ENCODE results near the gene SUGCT. TPM values are rescaled to one million over a fixed set of nuclear protein-coding genes. Genes with fewer than 3 reads are reported as not detected.

The SUGCT gene
- total RNA-seq, 4 donors from 2014 or later: 0.83 to 7.1 (median 3.2) TPM

GRCh38 chr7:40418448-40418847 is 283.6 kb downstream of the SUGCT start:
- H3K9me3 ChIP-seq: no peaks in the 10 kb centered on the region
- no peak overlapping the region for H3K4me3 ChIP-seq
- TF ChIP-seq CTCF (IDR thresholded peaks at IDR 0.05): no peak
- TF ChIP-seq POLR2A (IDR thresholded peaks at IDR 0.05): no peak
- H3K27me3 ChIP-seq: no peaks in the 10 kb centered on the region
- no peaks in the 10 kb centered on the region for H3K36me3 ChIP-seq
- H3K27ac ChIP-seq: no peak overlapping the region
- no peaks in the 10 kb centered on the region for H3K4me1 ChIP-seq
- intact Hi-C loops (cut with DNase I): no loop called here
- WGBS, 2 donors: 80 to 90% methylated on average over 1 of the region's 1 CpG
- DNase-seq: no peak

DNA sequence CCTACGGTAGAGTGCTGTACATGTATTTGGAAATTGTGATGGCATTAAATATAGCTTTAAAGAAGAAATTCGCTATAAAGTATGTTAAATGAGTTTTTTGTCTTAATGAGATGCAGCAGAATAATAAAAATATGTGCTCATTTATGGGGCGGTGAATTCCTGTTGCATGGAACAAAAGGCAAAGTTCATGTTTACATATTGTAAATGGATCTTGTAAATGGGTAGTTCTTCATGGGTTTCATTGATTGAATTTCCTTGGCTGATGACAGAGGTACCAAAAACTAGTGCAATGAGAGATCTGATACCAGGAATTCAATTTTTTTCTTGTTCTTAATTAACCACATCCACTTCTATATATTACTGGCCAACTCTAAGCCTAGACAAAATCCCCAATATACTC is 284.2 kb downstream of the SUGCT start:
- no peak for DNase-seq
- H3K9me3 ChIP-seq: no peaks in the 10 kb centered on the region
- no peaks in the 10 kb centered on the region for H3K4me1 ChIP-seq
- no peak overlapping the region for H3K27ac ChIP-seq
- WGBS, 2 donors: 88 to 92% methylated on average over 3 of the region's 3 CpGs
- no peak overlapping the region for H3K4me3 ChIP-seq
- no peaks in the 10 kb centered on the region for H3K36me3 ChIP-seq
- intact Hi-C loops (cut with DNase I): no loop called here
- no peaks in the 10 kb centered on the region for H3K27me3 ChIP-seq
- TF ChIP-seq CTCF (IDR thresholded peaks at IDR 0.05): no peak
- TF ChIP-seq POLR2A (IDR thresholded peaks at IDR 0.05): no peak

DNA sequence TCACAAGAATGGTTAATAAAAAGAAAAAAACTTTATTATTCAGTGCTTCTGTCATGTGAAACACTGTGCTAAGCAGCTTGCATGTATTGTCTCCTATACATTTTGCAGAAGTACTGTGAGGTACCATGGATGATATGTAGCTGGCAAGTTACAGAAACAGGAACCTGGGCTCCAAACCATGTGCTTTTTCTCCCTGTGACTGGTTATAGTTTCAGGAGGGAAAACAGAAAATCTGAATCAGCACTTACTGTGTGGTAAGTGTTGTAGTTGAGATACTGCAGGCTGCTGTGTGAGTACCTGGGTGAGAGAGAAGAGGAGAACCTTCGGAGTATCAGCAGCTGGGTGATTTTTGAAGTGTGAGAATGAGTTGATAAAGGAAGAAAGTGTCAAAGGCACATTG is 285.0 kb downstream of the SUGCT start:
- no peak for DNase-seq
- H3K4me1 ChIP-seq: no peaks in the 10 kb centered on the region
- no peak overlapping the region for H3K4me3 ChIP-seq
- no peaks in the 10 kb centered on the region for H3K27me3 ChIP-seq
- no CpG with 5 or more reads among the region's 1 CpG for WGBS, 2 donors
- intact Hi-C loops (cut with DNase I): no loop called here
- no peak overlapping the region for H3K27ac ChIP-seq
- no peaks in the 10 kb centered on the region for H3K36me3 ChIP-seq
- TF ChIP-seq POLR2A (IDR thresholded peaks at IDR 0.05) (no peak), CTCF (IDR thresholded peaks at IDR 0.05) (no peak)
- H3K9me3 ChIP-seq: no peaks in the 10 kb centered on the region

GRCh38 chr7:40421433-40421832 is 286.6 kb downstream of the SUGCT start:
- Histone ChIP-seq H3K4me3 (no peak overlapping the region), H3K27me3 (no peaks in the 10 kb centered on the region), H3K4me1 (no peaks in the 10 kb centered on the region), H3K9me3 (no peaks in the 10 kb centered on the region), H3K36me3 (no peaks in the 10 kb centered on the region), H3K27ac (no peak overlapping the region)
- intact Hi-C loops (cut with DNase I): no loop called here
- WGBS, 2 donors: 93% methylated on average over 1 of the region's 1 CpG
- TF ChIP-seq POLR2A (IDR thresholded peaks at IDR 0.05) (no peak), CTCF (IDR thresholded peaks at IDR 0.05) (no peak)
- no peak for DNase-seq

GRCh38 chr7:40425696-40426095 is 290.9 kb downstream of the SUGCT start:
- intact Hi-C loops (cut with DNase I): no loop called here

More at GRCh38 chr7:40425696-40426095, 290.9 kb downstream of the SUGCT start:
- Histone ChIP-seq H3K4me3 (no peak overlapping the region), H3K27me3 (no peaks in the 10 kb centered on the region), H3K36me3 (no peaks in the 10 kb centered on the region), H3K9me3 (no peaks in the 10 kb centered on the region), H3K27ac (no peak overlapping the region), H3K4me1 (no peaks in the 10 kb centered on the region)
- TF ChIP-seq CTCF (IDR thresholded peaks at IDR 0.05) (no peak), POLR2A (IDR thresholded peaks at IDR 0.05) (no peak)
- no peak for DNase-seq
- 97 to 98% methylated on average over 2 of the region's 2 CpGs for WGBS, 2 donors
